GM19468 (cell line): Measurements from ENCODE around the gene CYB5B.
"Not testable (repeated sequence)": the region's sequence is repeated elsewhere in the genome, so short reads cannot be mapped to it uniquely, and the experiment has no call there.

Experiments used
- ATAC-seq: cut with Tn5 transposase; IDR thresholded peaks from one replicate; pipeline ENCODE4 v1.9.1; 2021; ENCODE audit warnings: mild to moderate bottlenecking, moderate library complexity, moderate number of reproducible peaks; ENCODE audit not compliant: unreplicated experiment; ENCODE audit errors: extremely low read depth

Gene CYB5B

DNA sequence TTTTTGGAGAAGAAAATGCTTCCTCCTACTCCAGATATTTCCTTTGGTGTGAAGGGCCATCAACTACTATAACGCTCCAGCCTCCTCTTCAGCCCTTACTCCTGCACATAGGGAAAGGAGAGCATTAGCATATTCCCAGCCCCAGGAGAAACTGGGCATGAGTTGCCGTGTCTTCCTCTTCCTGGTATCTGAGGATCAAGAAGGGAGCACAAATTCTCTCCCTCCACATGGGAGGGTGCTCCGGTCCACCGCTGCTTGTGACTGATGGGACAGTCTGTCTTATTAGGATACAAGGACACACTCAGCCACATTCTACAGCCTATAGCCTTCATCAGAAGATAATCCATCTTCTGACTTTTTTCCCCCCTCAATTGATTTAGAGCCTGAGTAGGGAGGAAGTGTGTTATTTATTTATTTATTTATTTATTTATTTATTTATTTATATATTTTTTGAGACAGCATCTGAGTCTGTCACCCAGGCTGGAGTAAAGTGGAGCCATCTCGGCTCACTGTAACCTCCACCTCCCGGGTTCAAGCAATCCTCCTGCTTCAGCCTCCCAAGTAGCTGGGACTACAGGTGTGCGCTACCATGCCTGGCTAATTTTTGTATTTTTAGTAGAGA, 16.6 kb upstream of the CYB5B start:
- no peak for ATAC-seq

DNA sequence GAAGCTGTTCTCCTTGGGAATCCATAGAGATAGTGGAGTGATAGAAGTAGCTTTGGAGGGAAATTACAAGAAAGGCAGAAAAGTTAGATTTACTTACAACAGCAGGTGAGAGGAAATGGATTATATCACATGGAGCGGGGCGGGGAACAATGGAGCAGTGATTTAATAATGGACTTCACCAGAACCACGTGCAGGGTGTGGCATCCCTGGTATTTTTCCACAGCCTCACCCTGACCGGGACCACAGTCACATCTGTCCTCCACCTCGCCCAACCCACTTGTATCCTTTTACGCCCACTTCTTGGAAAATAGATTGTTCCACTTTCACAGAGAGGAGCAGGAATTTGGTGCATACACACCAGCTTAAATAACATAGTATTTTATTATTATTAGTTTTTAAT, 15.9 kb upstream of the CYB5B start:
- no peak for ATAC-seq

GRCh38 chr16:69410219-69410990, 14.0 kb upstream of the CYB5B start:
- no peak for ATAC-seq

- ATAC-seq = no peak
Measured at GRCh38 chr16:69411064-69411985, 13.1 kb upstream of the CYB5B start.

GRCh38 chr16:69412287-69412686, 12.1 kb upstream of the CYB5B start:
- ATAC-seq = no peak

GRCh38 chr16:69413045-69413664, 11.3 kb upstream of the CYB5B start:
- no peak for ATAC-seq

GRCh38 chr16:69417520-69418199, 6.8 kb upstream of the CYB5B start:
- no peak for ATAC-seq

GRCh38 chr16:69419956-69420355, 4.5 kb upstream of the CYB5B start:
- ATAC-seq = no peak

- no peak for ATAC-seq
Measured at GRCh38 chr16:69423189-69423588, 1.2 kb upstream of the CYB5B start.

DNA sequence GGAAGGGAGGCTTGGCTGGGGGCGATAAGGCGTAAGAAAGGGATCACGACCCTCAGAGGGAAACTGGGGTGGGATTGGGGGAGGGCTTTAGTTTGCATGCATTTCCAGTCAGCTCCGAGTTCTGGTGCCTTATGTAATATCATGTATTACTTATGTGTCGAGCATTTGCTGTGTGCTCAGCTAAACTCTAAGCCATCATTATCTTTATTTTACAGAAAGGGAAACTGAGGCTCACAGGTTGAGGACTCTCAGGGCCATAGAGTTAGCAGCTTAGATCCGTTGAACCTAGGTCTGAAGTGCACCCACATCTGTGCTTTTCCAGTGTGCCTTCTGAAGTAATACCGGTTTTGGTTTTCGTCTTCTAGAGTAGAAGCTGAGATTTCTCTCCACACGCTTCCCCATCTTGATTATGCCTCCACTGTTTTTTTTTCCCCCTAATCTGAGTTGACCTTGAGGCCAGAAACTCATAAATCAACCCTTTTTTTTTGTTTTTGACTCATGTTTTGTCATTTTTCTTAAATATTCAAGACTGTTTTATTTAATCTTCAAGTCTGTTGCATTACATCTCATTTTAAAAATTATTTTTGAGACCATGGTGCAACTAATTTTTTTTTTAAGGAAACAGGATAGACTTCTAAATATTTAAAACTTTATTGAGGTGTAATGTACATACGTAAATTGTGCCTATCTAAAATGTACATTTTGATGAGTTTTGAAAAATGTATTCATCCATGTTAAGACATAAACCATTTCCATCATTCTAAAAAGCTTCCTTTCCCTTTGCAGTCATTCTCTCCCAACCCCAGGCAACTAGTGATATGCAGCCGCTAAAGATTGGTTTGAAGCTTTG, 741 bp downstream of the CYB5B start:
- no peak for ATAC-seq

GRCh38 chr16:69428652-69429051, 4.2 kb downstream of the CYB5B start:
- ATAC-seq = no peak

- not testable (repeated sequence) for ATAC-seq
Measured at GRCh38 chr16:69429058-69429640, 4.7 kb downstream of the CYB5B start.

DNA sequence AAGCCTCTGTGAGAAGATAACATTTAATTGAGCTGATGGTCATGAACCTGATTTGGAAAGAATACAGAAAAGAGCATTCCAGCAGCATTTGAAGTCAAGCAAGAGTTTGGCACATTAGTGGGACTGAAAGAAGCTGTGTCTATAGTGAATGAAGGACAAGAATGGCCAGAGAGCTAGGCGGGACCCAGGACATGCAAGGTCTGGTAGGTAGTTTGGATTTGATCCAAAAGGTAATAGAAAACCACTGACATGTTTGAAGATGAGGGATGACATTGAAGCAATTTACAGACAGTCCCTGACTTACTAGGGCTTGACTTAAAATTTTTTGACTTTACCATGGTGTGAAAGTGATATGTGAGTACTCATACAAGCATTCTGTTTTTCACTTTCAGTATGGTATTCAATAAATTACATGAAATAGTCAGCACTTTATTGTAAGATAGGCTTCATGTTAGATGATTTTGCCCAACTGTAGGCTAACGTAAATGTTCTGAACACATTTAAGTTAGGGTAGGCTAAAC, 7.6 kb downstream of the CYB5B start:
- no peak for ATAC-seq

GRCh38 chr16:69434066-69434465, 9.6 kb downstream of the CYB5B start:
- ATAC-seq = no peak

DNA sequence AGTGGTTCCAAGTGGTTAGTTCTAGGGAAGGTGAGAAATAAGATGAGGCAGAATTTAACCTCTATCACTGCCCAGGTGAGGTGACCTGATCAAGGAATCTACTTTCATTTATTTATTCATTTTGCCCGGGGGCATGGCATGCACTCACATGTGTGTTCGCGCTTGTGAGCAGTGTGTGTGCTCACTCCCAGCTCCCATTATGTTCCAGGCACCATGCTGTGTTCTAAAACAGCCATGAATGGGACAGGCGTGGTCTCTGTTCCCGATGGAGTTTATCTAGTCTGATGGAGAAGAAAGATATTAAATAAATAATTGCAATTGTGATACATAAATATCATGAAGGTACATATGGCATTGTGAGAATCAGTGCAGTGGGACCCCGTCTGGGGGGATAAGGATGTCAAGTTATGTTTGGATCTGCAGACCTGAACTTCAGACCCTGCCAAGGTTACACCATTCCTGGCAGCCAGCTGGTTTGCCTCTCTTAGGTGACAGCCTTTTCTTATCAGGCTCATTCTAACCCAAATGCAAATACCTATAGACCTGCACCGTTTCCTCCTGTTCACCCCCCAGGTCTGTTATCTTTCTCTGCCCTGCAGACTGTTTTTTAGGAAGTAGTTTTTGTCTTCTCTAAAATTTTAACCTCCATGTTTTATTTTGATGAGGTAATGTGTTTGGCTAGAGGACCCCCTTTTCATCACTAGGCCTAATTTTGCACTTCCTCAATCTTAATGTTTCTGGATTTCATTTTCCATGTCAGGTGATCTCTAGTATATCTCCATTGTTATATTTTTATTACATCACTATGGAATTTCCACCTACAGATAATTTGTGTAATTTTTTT, 11.8 kb downstream of the CYB5B start:
- ATAC-seq = no peak

- no peak for ATAC-seq
Measured at GRCh38 chr16:69436896-69437295, 12.5 kb downstream of the CYB5B start.

DNA sequence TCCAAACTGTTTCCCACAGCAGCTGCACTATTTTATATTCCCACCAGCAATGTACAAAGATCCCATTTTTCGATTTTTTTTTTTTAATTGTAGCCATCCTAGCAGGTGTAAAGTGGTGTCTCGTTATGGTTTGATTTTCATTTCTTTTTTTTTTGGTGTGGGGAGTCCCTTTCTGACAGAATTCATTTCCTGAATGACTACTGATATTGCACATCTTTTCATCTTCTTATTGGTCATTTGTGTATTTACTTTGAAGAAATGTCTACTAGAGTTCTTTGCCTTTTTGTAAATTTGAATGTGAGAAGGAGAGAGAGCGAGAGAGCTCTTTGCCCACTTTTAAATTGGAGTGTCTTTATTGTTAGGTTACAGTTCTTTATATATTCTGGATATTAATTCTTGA, 14.0 kb downstream of the CYB5B start:
- ATAC-seq = no peak

DNA sequence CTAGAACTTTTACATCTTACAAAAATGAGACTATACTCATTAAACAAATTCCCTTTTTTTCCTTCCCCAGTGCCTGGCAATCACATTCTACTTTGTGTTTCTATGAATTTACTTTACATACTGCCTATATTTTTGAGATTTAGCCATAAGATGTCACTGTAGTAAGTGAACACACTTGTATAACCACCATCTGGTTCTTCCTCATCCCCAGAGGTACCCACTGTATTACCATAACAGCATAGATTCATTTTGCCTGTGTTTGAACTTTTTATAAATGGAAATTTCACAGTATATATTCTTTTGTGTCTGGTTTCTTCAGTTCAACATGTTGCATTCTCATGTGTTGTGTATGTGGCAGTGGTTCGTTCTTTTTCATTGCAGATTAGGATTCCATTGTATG, 15.8 kb downstream of the CYB5B start:
- no peak for ATAC-seq
